Measurements from ENCODE around the gene PARD6A.

PARD6A gene

DNA sequence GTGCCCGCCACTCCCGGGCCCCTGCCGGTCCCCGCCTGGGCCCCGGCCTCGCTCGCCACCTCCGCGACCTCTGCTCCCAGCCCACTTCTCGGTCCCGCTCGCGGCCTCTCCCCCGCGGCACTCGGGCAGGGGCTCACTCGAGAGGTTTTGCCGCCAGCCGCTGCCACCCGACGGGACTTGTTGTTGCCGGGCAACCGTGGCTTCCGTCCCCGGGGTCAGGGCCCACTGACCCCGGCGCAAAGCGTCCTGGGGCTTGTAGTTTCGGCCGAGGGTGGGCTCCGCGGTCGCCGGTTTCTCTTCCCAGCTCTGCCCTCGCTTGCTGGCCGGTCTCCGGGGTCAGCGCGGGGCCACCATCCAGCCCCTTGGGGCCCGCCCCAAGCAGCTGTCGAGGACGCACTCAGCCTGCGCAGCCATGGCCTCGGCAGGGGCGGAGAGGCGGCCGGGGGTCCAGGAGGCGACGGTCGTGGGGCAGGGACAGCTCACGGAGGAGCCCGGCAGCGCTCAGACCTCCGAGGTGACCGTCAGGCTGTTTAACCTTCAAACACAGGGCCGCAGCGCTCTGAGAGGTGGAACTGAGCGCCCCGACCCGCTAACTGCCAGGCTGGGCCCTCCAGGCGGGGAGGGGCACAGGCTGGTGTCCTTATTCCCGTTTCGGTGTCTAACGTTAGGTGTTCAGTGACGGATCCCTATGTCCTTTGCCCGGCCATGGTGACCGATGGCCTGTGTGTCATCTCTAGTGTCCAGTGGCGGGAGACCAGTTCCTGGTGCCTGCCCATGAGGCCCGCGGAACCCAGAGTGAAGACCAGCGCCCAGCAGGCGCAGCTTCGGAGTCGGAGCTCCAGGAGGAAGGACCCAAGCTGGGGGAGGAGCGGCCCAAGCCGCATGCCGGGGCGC lies 6.0 kb downstream of the PARD6A start, which contains the start of the genes C16orf86 and ENKD1:
Gene C16orf86, plus strand, starts transcription at position 256 of the 894 bp plus-strand sequence. Its CDS starts 157 bp downstream, at position 413.
Gene ENKD1, minus strand, starts transcription at position 192 of the 894 bp plus-strand sequence. CDS start 308 bp downstream, outside the sequence.
- peak; percentile 86 for DNase-seq (ENCODE audit: low spot score)

DNA sequence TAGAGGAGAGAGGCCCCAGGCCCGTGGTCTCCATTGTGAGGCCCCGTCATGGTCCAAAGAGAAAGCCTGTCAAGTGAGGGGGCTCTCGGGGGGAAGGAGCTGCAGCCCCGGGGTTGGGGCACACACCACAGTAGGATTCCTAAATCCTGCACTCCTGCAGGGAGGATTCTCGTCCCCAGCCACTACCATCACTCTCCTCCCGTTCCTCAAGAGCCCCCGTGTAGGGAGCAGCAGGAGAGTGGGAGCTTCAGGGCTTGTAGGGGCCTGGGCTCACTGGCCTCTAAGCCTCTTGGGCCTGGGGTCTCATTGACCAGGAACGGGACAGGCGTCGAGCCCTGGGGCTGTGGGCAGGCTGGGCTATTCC lies 6.7 kb downstream of the PARD6A start:
- no peak for DNase-seq (ENCODE audit: low spot score)

DNA sequence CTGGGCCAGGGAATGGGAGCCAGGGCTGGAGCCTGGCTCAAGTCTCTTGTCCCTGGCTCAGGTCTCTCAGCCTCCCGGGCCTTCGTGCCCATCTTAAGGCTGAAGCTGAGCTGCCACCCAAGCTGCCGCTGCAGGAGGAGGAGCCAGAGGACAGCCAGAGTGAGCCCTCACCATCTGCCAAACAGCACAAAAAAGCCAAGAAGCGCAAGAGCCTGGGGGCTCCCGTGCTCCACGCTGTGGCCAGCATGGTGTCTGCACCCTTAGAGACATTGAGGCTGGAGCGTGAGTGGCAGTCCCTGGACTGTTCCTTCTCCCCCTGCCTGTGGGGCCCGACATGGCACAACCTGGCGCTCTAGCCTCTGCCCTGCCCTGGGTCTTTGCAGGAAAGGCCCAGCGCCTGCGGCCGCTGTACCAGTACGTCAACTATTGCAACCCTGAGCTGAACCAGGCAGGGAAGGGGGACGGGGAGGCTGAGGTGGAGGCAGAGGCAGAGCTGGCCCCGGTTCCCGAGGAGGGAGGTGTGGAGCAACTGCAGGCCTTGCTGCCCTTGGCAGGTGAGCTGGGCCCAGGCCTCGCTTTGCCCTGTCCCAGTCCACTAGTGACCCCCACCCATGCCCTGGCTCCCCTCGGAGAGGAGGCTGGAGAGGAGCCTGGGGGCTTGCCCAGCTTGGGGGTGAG lies 7.2 kb downstream of the PARD6A start:
- peak; percentile 84 for DNase-seq (ENCODE audit: low spot score)

DNA sequence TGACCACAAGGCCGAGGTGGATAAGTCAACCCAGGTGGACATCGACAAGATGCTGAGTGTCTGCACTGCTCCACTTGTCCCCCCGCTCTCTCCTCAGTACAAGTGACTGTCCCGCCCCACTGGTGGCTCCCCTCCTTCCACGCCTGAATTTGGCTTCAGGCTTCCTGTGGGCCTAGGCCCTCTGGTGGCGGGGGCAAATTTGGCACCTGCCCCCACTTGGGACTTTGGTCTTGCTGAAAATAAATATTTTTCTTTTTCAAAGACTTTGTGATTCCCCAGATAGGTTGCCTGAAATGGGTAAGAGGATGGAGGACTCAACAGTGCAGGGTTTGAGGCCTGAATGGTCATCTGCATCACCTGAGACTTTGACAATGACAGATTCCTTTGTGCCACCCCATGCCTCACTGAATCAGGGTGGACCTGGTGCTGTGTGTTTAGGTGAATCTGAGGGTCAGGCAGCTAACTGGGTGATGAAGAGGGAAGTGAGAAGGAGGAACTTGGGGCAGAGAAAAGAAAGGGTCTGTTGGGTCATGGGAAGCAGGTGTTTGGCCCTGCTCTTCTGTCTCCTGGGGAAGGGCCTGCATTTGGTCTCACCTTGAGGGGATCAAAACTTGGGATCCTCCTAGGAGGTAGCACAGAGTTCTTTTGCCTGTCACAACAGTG lies 7.9 kb downstream of the PARD6A start:
- DNase-seq (ENCODE audit: low spot score) = no peak

DNA sequence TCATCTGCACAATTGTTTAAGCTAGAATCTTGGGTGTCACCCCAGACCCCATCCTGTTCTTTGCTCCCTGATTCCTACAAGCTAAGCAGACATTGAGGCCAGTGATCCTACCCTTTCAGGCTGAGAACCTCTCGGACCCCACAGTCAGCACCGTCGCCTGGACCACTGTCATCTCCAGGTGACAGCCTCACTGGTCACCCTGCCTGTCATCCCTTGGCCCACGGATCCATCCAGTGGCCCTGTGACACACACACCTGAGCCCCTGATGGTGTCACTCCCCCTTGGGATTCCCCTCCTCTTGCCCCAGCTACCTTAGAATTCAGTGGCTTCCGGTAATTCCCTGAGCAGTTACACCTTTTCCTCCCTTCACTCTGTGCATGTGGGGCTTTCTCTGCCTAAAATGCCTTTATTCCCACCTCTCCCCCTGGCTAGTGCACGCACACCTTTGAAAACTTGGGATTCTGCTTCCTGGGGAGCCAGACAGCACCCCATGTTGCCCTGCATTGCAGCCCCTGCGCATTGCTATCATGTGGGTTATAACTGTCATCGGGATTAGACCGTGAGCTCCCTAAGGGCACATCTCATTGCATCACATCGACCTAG lies 8.8 kb downstream of the PARD6A start:
- no peak for DNase-seq (ENCODE audit: low spot score)

DNA sequence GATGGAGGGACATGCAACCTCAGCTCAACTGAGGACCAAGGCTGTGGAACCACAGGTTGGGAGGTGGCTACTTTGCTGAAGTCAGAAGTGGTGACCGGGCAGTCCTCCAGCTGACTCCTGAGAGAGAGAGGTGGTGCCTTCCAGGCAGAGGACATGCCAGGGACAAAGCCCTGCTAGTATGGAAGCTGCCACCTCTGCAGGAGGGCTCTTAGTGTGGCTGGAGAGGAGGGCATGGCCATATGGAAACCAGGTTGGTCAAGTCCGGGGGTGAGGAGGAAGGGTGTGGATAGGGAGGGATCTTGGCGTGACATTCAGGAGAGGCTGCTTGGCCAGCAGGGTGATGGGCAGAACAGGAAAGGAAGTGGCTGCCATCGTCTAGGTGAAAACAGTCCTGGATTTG lies 11.5 kb downstream of the PARD6A start:
- no peak for DNase-seq (ENCODE audit: low spot score)

DNA sequence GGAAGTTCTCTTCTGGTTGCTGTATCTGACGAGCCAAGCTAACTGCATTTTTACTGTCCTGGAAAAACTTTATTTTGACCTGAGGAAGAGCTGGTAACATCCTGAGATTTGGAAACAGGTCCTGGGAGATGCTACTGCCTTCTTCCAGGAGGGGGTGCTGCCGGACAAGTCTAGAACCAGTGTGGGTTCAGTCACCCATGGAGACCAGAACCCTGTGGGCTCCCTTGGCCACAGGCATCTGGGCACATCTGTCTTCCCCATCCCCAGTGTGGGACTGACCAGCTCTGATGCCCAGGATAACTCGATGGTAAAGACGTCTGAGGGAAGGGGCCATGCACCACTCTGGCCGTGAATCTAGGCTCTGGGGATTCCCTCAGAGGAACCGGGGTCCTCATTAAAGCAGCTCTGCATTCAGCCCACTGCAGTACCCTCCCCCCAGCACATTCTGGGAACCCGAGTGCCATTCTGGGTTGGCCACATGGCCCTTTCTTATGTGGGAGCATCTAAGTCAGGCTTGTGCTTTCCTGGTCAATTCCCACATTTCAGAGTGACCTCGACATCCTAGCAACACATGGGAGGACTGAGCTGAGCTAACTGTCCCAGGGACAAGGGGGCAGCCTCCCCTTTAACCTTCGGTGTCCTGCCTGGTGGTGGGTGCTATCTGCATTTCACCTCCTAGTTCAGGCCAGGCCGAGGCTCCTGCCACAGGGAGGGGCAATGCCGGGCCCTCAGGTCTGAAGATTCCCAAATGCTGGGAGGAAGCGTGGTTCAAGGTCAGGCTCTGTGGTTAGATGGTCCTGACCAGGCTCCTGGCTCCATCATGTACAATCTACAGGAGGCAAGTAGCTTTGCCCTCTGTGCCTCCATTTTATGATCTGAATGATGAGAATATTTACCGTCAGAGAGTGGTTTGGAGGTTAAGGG lies 12.2 kb downstream of the PARD6A start:
- no peak for DNase-seq (ENCODE audit: low spot score)

DNA sequence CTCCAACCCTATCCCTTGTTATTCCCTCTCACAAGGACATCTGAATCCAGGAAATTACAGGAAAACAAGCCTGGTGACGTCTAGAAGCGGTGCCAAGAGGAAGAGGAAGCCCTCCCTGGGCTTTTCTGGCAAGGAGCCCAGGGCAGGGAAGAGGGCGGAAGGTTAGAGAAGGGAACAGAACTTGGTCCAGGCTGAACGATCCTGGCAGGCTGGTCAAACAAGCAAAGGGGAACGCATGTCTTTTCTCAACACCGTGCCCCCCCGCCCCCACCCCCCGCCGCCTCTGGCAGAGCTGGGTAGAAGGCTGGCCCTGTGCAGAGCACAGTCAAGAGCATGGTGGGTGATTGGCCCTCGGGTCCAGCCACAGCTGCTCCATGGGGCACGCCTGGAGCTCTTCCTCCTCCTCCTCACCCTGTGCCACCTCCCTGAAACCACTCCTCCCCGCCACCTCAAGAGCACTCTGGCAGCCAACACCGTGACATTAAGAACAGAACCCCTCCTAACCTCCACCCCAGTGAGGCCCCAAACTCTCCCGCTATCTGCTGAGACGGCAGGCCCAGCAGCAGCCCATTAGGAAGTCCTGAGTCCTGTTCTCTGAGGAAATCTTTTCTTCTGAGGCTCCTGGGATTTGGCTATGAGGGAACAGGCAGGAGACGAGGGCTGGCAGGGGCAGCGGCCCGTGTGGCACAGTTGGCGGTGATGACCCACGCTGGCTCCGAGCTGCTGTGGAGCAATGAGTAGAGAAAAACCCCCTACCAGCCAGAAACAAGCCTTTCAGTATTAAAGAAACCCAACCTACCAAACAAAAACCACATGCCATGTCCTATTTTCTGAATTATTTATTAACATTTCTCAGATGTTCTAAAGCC lies 13.2 kb downstream of the PARD6A start:
- DNase-seq (ENCODE audit: low spot score) = no peak

DNA sequence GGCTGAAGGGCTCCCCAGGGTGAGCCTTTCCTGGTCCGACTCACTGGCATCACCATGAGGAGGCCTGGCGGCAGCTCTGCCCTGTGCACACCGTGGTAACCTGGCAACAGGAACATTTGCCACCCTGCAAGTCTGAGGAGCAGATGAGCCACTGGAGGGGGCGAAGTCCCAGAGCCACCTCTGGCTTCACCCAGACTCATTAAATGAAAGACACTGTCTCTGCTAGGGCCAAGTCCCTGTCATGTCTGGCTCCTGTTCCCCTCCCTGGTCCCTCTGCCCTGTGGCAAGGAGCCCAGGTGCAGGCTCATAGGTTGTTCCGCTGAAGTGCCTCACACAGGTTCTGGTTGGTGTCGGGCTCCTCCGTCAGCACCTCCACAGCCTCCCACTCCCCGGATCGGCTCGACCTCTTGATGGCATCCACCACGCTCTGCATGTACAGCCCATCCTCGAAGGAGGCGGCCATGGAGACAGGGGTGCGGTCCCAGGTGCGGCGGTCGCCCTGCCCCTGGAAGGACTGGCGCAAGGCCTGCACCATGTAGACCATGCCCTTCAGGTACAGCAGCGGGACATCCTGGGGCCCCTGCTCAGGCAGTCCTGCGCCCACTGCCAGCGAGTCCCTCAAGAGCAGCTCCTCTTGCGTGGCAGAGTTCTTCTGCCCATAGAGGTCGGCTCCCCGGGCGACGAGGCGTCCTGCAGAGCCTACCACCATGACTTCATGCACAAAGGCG lies 14.3 kb downstream of the PARD6A start:
- no peak for DNase-seq (ENCODE audit: low spot score)

DNA sequence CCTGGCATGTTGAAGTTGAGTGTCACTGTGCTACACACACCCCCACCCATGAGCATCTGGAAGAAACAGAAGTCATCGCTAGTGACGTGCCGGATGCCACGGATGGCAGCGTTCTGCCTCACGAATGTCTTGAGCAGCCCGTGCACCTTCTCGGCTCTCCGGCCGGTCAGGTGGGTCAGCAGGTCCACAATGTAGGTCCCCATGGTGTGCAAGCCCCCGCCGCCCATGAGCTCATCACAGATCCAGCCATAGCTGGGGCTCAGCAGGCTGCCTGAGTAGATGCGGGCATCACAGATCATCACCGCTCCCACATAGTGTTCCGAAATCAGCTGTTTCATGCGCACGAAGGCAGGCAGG lies 14.8 kb downstream of the PARD6A start:
- no peak for DNase-seq (ENCODE audit: low spot score)

DNA sequence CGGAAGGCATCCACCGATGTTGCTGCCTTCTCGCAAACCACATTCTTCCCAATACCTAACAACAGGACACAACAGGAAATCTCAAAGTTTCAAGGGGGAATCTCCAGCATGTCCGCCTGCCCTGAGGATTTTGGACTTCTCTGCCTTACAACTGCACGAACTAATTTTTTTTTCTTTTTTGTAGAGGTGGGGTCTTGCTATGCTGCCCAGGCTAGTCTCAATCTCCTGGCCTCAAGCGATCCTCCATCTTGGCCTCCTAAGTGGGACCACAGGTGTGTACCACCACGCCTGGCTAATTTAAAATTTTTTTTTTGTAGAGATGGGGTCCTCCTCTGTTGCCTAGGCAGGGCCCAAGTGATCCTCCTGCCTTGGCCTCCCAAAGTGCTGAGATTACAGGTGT lies 15.2 kb downstream of the PARD6A start:
- DNase-seq (ENCODE audit: low spot score) = no peak

DNA sequence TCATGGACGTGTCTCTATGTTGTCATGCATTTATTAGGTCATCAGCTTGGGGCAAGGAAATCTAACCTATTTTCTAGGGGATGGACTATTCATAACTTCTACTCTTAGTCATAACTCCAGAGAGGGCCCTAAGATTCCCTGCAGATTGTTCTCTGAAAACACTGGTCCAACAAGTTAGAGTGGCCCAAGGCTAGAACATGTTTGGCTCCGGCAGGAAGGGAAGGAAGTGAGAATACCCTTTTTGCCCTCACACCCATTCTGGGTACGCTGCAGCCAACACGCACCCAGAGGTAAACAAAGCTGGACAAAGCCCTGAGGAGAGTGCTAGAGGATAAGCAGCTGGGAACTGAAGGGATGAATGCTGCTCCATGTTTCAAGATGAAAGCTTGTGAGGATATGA lies 15.8 kb downstream of the PARD6A start:
- DNase-seq (ENCODE audit: low spot score) = no peak

DNA sequence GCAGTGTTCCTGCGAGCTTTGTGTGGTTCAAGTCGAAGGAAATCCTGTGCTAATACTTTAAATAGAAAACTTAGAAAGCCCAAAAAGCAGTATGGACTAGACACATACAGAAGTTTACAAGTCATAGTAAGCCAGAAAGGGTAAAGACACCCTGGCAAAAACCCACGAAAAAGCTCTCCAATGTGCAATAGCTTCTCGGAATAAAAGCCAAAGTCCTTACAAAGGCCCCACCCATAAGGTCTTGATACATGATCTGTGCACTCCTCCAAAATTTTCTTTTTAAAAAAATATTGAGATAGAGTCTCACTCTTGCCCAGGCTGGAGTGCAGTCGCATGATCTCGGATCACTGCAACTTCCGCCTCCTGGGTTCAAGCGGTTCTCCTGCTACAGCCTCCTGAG lies 16.2 kb downstream of the PARD6A start:
- no peak for DNase-seq (ENCODE audit: low spot score)

DNA sequence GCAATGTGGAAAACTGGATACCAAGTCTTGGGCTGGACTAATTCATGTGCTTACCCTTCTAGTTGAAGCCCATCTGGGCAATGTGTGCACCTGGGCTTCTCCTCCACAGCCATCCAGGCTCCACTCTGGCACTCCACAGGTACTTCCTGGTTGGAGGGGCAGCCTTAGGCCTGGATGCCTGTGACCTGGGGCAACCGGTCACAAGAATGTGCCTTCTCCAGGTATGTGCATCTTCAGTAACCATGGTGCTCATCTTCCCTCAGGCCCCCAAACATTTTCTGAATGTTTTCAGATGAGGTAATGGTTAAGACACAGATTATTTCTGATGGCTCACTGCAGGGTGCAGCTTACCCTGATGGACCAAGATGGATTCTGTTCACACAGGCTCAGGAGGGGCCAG lies 17.0 kb downstream of the PARD6A start:
- DNase-seq (ENCODE audit: low spot score) = no peak

DNA sequence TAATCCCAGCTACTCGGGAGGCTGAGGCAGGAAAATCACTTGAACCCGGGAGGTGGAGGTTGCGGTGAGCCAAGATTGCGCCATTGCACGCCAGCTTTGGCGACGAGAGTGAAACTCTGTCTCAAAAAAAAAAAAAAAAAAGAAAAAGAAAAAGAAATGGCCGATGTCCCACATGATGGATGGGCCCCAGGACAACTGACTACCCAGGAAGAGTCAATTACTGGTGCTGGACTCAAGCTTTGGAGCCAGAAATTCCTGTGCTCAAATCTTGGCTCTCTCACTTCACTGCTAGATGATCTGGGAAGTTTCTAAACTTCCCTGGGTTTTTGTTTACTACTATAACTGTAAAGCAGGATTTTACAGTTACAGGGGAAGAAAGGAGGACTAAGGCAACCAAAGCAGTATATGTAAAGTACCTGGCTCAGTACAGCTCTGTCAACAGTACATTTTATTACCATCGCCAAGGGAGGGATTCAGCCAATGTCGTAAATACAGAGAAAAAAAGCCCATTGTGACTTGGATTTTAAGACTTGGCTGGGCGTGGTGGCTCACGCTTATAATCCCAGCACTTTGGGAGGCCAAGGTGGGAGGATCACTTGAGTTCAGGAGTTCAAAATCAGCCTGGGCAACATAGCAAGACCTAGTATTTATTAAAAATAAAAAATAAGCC lies 17.7 kb downstream of the PARD6A start:
- no peak for DNase-seq (ENCODE audit: low spot score)

DNA sequence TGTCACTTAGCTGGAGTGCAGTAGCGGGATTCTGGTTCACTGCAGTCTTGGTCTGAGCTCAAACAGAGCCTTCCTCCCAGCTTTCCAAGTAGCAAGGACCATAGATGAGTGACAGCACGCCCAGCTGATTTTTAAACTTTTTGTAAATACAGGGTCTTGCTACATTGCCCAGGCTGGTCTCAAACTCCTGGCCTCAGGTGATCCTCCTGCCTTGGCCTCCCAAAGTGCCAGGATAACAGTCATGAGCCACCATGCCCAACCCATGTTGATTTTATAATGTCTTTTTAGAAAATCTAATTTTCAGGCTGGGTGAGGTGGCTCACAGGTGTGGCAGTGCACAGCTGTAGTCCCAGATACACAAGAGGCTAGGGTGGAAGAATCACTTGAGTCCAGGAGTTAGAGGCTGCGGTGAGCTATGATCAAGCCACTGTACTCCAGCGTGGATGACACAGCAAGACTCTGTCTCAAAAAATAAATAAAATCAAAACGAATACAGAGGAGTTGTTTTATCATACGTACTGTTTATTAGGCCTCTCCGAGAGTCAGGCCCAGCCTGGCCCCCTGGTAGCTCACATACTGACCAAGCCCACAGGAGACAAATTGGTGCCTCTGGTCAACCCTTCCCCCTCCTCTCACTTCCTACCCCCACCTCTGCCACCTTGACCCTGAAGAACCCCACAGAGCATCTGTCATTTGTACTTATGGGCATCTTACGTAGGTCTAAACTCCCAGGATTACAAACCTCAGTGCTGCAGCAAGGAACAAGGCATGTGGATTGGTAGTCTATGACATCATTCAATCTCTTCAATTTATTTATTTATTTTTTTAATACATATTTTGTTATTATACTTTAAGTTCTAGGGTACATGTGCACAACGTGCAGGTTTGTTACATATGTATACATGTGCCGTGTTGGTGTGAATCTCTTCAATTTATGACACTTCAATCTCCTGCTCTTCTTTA lies 19.5 kb downstream of the PARD6A start:
- DNase-seq (ENCODE audit: low spot score) = no peak

DNA sequence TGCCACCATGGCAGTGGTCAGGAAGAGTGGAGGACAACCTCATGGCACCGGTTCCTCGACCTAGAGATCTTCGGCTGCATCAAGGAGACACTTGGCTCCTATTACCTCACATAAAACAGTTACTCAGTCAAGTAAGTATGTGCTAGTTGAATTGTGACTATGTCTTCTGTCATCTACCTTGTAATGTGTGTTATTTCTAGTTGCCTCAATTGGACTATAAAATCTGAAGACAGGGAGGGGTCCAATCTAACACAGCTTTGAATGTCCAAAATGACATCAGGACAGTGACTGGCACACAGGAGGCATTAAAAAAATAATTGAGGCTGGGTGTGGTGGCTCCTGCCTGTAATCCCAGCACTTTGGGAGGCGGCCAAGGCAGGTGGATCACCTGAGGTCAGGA lies 23.0 kb downstream of the PARD6A start:
- no peak for DNase-seq (ENCODE audit: low spot score)
